ENCODE data around the gene PTPRT.

DNA sequence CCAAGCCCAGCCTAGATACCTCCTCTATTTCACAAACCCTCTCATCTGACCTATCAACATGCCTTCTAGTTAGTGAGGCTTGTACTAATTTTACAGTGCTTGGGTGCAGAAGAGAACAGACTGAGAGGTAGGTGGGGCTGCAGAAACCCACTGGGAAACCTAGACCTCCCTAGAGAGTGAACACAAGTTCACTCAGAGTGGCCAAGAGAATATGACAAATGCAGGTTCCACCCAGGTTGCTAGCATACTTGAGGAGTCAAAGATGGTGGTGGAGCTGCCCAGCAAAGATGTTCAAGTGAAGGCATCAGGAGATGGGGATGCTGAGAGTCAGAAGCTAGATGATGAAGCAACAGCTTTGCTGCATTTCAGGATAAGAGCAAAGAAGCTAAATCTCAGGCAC lies 337.0 kb downstream of the PTPRT start:
- TF ChIP-seq, protein P1, sequence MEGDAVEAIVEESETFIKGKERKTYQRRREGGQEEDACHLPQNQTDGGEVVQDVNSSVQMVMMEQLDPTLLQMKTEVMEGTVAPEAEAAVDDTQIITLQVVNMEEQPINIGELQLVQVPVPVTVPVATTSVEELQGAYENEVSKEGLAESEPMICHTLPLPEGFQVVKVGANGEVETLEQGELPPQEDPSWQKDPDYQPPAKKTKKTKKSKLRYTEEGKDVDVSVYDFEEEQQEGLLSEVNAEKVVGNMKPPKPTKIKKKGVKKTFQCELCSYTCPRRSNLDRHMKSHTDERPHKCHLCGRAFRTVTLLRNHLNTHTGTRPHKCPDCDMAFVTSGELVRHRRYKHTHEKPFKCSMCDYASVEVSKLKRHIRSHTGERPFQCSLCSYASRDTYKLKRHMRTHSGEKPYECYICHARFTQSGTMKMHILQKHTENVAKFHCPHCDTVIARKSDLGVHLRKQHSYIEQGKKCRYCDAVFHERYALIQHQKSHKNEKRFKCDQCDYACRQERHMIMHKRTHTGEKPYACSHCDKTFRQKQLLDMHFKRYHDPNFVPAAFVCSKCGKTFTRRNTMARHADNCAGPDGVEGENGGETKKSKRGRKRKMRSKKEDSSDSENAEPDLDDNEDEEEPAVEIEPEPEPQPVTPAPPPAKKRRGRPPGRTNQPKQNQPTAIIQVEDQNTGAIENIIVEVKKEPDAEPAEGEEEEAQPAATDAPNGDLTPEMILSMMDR (IDR thresholded peaks at IDR 0.05): no peak
- no peak for TF ChIP-seq POLR2A (IDR thresholded peaks at IDR 0.05)
- TF ChIP-seq POLR2AphosphoS5 (IDR thresholded peaks at IDR 0.05): no peak

All from gastroesophageal sphincter (tissue), 3 donors.